Bone marrow (tissue), 2 donors: ENCODE results near the gene CNRIP1.
"Not testable (repeated sequence)": the region's sequence is repeated elsewhere in the genome, so short reads cannot be mapped to it uniquely, and the experiment has no call there.

Source experiments
- DNase-seq, 2 donors: peaks; one replicate each; lab custom pipeline; 2025; lab: John Stamatoyannopoulos, UW

The CNRIP1 gene

GRCh38 chr2:68319398-68320117, at the start of gene CNRIP1:
CNRIP1 (minus strand) TSS chr2:68319949; CDS start chr2:68319400, 549 bp downstream.
- DNase-seq, result peak; percentile 21 to 43

DNA sequence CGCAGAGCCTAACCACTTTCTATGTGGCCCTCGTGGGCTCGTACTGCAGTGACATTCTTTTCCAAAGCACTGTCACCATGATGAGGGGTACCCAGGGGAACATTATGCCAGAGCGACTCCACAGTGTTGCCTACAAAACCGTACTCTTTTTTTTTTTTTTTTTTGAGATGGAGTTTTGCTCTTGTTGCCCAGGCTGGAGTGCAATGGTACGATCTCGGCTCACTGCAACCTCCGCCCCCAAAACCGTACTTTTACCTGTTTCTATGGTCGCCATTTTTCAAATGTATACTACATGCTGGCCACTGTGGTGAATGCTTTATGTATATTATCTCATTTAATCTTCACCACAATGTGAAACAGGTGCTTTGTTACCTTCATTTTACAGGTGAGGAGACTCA, 49.6 kb upstream of the CNRIP1 start:
- DNase-seq, result no peak

- DNase-seq, result no peak
These were observed 49.0 kb upstream of the CNRIP1 start for GRCh38 chr2:68368654-68369336.

- no peak for DNase-seq
These were observed 48.4 kb upstream of the CNRIP1 start for GRCh38 chr2:68367953-68368653.

DNA sequence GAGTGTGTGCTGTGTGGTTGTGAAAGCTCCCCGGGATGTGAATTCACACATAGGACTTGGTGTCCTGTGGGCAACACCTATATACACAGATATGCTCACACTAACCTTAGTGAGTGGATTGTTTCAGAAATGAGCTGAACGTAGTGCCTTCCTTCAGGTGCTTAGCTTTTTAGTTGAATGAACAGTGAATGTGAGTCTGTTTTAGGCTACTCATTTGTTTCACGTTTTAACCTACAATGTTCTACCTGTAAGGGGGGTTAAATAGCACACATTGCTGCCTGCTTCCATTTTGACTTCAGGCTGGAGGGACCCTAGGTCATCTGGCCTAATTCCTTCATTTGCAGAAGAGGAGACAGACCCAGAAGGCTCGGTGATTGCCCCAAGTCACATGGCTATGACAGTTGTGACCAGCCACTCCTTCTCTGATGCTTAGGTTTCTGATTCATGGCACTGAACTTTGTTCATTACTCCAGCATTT, 46.4 kb upstream of the CNRIP1 start:
- DNase-seq, result no peak

- peak; percentile 42 to 81 for DNase-seq
These were observed 45.3 kb upstream of the CNRIP1 start, which contains the start of gene PLEK for GRCh38 chr2:68365087-68365486. PLEK (plus strand) TSS chr2:68365282; CDS start chr2:68365352, 70 bp downstream.

DNA sequence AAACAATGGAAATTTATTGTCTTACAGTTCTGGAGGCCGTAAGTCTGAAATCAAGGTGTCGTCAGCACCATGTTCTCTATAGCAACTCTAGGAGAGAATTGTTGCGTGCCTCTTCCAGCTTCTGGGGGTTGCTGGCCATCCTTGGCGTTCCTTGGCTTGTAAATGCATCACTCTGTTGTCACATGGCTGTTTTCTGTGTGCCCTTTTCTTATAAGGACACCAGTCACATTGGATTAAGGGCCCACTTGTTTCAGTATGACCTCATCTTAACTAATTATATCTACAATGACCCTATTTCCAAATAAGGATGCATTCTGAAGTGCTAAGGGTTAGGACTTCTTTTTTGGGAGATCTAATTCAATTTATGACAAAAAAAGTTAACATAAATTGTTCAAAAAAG, 44.0 kb upstream of the CNRIP1 start:
- DNase-seq, result no peak

DNA sequence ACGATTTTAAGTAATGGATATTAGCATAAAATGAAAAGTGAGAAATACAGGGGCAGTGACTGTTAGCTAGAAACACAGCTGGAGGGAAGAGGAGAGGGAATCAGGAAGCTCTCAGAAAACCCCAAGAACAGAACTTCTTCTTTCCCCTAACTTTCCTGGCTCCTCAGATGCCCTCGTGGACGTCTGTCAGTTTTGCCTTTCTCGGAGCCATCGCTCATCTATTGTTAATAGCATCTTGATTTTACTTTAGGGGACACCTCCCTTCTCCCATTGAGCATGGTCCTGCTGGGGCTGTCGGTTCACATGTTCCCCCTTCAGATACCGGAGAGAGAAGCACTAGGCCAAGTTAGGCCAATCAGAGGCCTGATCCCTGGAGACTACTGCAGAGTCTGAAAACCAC, 43.0 kb upstream of the CNRIP1 start:
- DNase-seq, result peak in 1 of 2 donors; percentile 30

DNA sequence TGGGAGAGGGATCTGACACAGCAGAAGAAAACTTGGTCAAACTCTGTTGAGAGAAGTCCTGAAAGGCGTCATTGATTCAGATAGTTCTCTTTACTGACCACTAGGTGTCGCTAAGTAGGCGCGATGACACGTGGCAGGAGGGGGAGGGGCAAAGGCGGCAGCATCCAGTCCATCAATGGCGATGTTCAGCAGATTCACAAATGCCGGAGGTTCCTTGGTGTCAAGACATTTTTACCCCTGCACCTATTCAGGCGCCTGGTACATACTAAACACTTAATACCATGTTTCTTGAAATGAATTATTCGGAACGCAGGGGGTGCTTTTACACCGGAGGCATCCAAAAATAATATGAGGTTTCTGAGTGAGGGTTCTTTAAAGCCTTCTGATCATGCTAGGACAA, 42.3 kb upstream of the CNRIP1 start:
- peak; percentile 53 to 77 for DNase-seq

DNA sequence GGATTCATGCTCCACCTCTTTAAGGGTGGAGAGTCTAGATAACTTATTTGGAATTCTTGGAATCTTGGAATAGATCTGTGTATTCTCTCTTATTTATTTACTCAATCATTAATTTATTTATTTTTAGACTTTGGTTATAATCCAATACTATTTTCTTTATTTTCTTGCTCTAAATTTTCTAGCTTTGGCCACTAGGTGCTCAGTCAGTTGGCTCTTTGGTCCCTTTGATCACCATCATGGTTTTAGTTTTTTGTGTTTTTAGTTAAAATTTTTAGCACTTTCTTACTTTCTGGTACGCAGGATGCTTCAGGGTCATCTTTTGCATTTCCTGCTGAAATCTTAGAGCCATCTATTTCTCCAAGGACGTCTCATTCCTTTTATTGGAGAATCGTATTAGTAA, 40.1 kb upstream of the CNRIP1 start:
- DNase-seq, result no peak

DNA sequence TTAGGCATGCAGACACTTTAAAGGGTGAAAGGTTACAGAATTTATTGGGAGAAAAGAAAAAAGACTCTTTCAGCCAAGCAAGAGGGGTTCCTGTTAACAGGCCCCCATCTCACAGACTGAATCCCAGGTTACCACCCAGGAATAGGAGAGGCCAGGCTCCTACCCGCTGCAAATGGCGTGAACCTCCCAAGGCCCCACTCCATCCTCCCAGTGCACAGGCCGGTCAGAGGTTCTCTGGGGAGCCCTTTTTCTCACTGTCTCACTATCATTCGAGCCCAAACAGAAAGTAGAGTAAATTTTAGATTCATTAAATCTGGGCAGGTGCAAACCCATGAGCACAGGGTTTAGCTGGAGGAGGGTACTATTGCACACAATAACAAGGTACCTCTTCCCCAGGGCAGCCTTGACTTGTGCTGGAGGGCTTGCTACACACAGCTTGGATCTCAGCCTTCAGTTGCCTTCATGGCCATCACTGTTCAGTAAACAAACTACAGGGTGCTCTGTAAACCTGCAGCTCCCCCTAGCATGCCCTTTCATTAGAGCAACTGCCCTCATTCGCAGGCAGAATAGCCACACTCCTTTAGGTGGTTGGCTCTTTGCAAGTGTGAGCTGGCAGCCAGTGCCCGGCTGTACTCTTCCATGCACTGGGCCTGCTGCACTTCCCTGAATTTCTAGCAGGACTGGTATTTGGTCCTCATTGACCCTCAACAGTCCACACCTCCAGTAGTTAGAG, 38.0 kb upstream of the CNRIP1 start:
- no peak for DNase-seq

GRCh38 chr2:68356599-68357239, 37.0 kb upstream of the CNRIP1 start:
- DNase-seq, result no peak

DNA sequence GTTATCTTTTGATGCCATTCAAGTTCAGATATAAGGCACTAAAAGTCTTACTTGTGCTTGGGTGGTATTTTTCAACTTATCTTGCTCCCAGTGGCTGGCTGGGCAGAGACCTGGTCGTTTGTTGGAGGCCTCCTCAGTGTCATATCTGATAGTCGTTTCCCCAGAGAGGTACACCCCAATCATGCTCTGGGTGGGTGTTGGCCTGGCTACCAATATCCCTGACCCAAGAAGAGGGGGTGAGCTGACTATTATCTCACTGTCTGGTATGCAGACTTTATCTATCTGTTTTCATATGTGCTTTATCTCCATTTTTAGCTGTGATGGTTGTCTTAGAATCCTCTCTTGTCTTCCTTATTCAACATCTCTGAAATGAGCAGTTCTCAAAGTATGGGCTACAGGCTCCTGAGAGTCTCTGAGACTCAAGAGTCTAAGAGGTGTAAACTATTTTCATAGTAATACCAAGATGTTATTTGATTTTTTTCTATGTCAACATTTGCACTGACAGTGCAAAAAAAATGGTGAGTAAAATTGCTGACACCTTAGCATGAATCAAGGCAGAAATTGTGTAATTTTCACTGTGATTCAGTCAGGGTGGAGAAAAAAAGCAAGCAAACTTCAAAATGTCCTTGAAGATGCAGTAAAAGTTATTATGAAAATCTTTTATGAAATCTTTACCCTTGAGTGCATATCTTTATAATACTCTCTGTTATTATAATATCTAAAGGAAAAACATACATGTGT, 33.1 kb upstream of the CNRIP1 start:
- no peak for DNase-seq

- no peak for DNase-seq
These were observed 32.2 kb upstream of the CNRIP1 start for GRCh38 chr2:68351997-68352396.

DNA sequence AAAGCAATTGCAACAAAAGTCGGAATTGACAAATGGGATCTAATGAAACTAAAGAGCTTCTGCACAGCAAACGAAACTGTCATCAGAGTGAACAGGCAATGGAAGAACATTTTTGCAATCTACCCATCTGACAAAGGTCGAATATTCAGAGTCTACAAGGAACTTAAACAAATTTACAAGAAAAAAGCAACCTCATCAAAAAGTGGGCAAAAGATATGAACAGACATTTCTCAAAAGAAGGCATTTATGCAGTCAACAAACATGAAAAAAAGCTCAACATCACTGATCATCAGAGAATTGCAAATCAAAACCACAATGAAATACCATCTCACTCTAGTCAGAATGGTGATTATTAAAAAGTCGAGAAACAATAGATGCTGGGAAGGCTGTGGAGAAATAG, 29.3 kb upstream of the CNRIP1 start:
- not testable (repeated sequence) for DNase-seq

- DNase-seq, result no peak
These were observed 25.6 kb upstream of the CNRIP1 start for GRCh38 chr2:68345129-68345875.

GRCh38 chr2:68344031-68344430, 24.3 kb upstream of the CNRIP1 start:
- DNase-seq, result no peak

DNA sequence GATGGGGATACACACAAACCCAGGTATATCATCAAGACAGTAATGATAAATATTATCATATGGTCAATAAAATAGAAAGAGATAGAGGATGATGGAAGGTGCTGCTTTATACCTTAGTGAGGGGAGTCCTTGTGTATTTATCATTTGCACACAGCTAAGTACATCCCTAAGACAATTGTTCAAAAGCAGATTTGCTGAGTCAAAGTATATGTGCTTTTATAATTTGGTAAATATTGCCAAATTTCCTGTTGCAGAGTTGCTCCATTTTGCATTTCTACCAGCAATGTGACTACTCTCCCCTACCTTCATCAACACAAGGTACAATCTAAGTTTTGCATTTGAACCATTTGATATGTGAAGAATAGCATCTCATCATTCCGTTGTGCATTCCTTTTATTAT, 22.7 kb upstream of the CNRIP1 start:
- DNase-seq, result no peak

GRCh38 chr2:68341583-68341982, 21.8 kb upstream of the CNRIP1 start:
- DNase-seq, result no peak

- DNase-seq, result no peak
These were observed 21.2 kb upstream of the CNRIP1 start for GRCh38 chr2:68341062-68341329.
